Measurements from ENCODE around the gene LCK.

LCK gene

GRCh38 chr1:32305310-32305709 is 54.2 kb downstream of the LCK start:
- Mint-ChIP-seq H3K36me3 (ENCODE audit: low read depth) (peaks cover 81% of the 10 kb centered on the region), H3K9me3 (peaks cover 7% of the 10 kb centered on the region), H3K27me3 (no peaks in the 10 kb centered on the region), H3K27ac (no peak overlapping the region), H3K4me3 (no peak overlapping the region), H3K4me1 (ENCODE audit: low read depth) (peaks cover 8% of the 10 kb centered on the region)
- intact Hi-C loops (cut with micrococcal nuclease), result no loop called here

GRCh38 chr1:32307324-32307723 is 56.3 kb downstream of the LCK start:
- H3K36me3 Mint-ChIP-seq (ENCODE audit: low read depth), result peaks cover 65% of the 10 kb centered on the region
- no peak overlapping the region for H3K4me3 Mint-ChIP-seq
- peaks cover 7% of the 10 kb centered on the region for H3K9me3 Mint-ChIP-seq
- H3K4me1 Mint-ChIP-seq (ENCODE audit: low read depth), result peaks cover 13% of the 10 kb centered on the region
- H3K27me3 Mint-ChIP-seq, result no peaks in the 10 kb centered on the region
- intact Hi-C loops (cut with micrococcal nuclease), result no loop called here
- no peak overlapping the region for H3K27ac Mint-ChIP-seq

- Mint-ChIP-seq H3K27ac (no peak overlapping the region), H3K4me3 (no peak overlapping the region), H3K4me1 (ENCODE audit: low read depth) (peaks cover 16% of the 10 kb centered on the region), H3K9me3 (no peaks in the 10 kb centered on the region), H3K36me3 (ENCODE audit: low read depth) (peaks cover 53% of the 10 kb centered on the region), H3K27me3 (no peaks in the 10 kb centered on the region)
- intact Hi-C loops (cut with micrococcal nuclease), result no loop called here
Measured at GRCh38 chr1:32309960-32310359, 58.9 kb downstream of the LCK start.

GRCh38 chr1:32311709-32312393 is 60.8 kb downstream of the LCK start:
- Mint-ChIP-seq H3K27me3 (no peaks in the 10 kb centered on the region), H3K9me3 (no peaks in the 10 kb centered on the region), H3K27ac (no peak overlapping the region), H3K4me1 (ENCODE audit: low read depth) (peaks cover 26% of the 10 kb centered on the region), H3K4me3 (no peak overlapping the region), H3K36me3 (ENCODE audit: low read depth) (peaks cover 44% of the 10 kb centered on the region)
- intact Hi-C loops (cut with micrococcal nuclease), result no loop called here

- peaks cover 59% of the 10 kb centered on the region for H3K36me3 Mint-ChIP-seq (ENCODE audit: low read depth)
- H3K27me3 Mint-ChIP-seq, result no peaks in the 10 kb centered on the region
- peaks cover 22% of the 10 kb centered on the region for H3K4me1 Mint-ChIP-seq (ENCODE audit: low read depth)
- H3K27ac Mint-ChIP-seq, result no peak overlapping the region
- H3K4me3 Mint-ChIP-seq, result no peak overlapping the region
- intact Hi-C loops (cut with micrococcal nuclease), result no loop called here
- no peaks in the 10 kb centered on the region for H3K9me3 Mint-ChIP-seq
Measured at GRCh38 chr1:32316903-32317277, 65.8 kb downstream of the LCK start.

- H3K4me1 Mint-ChIP-seq (ENCODE audit: low read depth), result peaks cover 26% of the 10 kb centered on the region
- peak overlapping the region; percentile 28 for H3K27ac Mint-ChIP-seq
Measured at GRCh38 chr1:32318127-32318869, 67.2 kb downstream of the LCK start.

GRCh38 chr1:32321712-32322291 is 70.7 kb downstream of the LCK start:
- no peak overlapping the region for H3K27ac Mint-ChIP-seq
- H3K9me3 Mint-ChIP-seq, result no peaks in the 10 kb centered on the region
- H3K36me3 Mint-ChIP-seq (ENCODE audit: low read depth), result peaks cover 87% of the 10 kb centered on the region
- intact Hi-C loops (cut with micrococcal nuclease), result no loop called here
- no peaks in the 10 kb centered on the region for H3K27me3 Mint-ChIP-seq
- H3K4me3 Mint-ChIP-seq, result no peak overlapping the region
- H3K4me1 Mint-ChIP-seq (ENCODE audit: low read depth), result peaks cover 13% of the 10 kb centered on the region

More at GRCh38 chr1:32318127-32318869, 67.2 kb downstream of the LCK start:
- Mint-ChIP-seq H3K9me3 (no peaks in the 10 kb centered on the region), H3K36me3 (ENCODE audit: low read depth) (peaks cover 71% of the 10 kb centered on the region), H3K27me3 (no peaks in the 10 kb centered on the region), H3K4me3 (no peak overlapping the region)
- intact Hi-C loops (cut with micrococcal nuclease), result no loop called here

GRCh38 chr1:32327204-32327603 is 76.1 kb downstream of the LCK start:
- H3K27ac Mint-ChIP-seq, result no peak overlapping the region
- peaks cover under 1% of the 10 kb centered on the region for H3K4me1 Mint-ChIP-seq (ENCODE audit: low read depth)
- no peaks in the 10 kb centered on the region for H3K27me3 Mint-ChIP-seq
- no peaks in the 10 kb centered on the region for H3K9me3 Mint-ChIP-seq
- intact Hi-C loops (cut with micrococcal nuclease), result no loop called here
- no peak overlapping the region for H3K4me3 Mint-ChIP-seq
- H3K36me3 Mint-ChIP-seq (ENCODE audit: low read depth), result peaks cover 99% of the 10 kb centered on the region

- intact Hi-C loops (cut with micrococcal nuclease), result no loop called here
- H3K27ac Mint-ChIP-seq, result no peak overlapping the region
- H3K4me1 Mint-ChIP-seq (ENCODE audit: low read depth), result peaks cover 17% of the 10 kb centered on the region
- peaks cover 91% of the 10 kb centered on the region for H3K36me3 Mint-ChIP-seq (ENCODE audit: low read depth)
- peaks cover 4% of the 10 kb centered on the region for H3K27me3 Mint-ChIP-seq
- no peaks in the 10 kb centered on the region for H3K9me3 Mint-ChIP-seq
- H3K4me3 Mint-ChIP-seq, result no peak overlapping the region
Measured at GRCh38 chr1:32329931-32330466, 78.9 kb downstream of the LCK start.

- intact Hi-C loops (cut with micrococcal nuclease), result no loop called here
- Mint-ChIP-seq H3K36me3 (ENCODE audit: low read depth) (peaks cover 84% of the 10 kb centered on the region), H3K9me3 (no peaks in the 10 kb centered on the region), H3K27me3 (peaks cover 5% of the 10 kb centered on the region), H3K27ac (no peak overlapping the region), H3K4me1 (ENCODE audit: low read depth) (peaks cover 19% of the 10 kb centered on the region), H3K4me3 (no peak overlapping the region)
Measured at GRCh38 chr1:32330558-32331151, 79.6 kb downstream of the LCK start.

- Mint-ChIP-seq H3K27ac (no peak overlapping the region), H3K27me3 (peaks cover 5% of the 10 kb centered on the region), H3K4me1 (ENCODE audit: low read depth) (peaks cover 23% of the 10 kb centered on the region), H3K9me3 (no peaks in the 10 kb centered on the region), H3K36me3 (ENCODE audit: low read depth) (peaks cover 75% of the 10 kb centered on the region), H3K4me3 (no peak overlapping the region)
- intact Hi-C loops (cut with micrococcal nuclease), result no loop called here
Measured at GRCh38 chr1:32331549-32331948, 80.5 kb downstream of the LCK start.

- Mint-ChIP-seq H3K4me1 (ENCODE audit: low read depth) (peaks cover 33% of the 10 kb centered on the region), H3K4me3 (no peak overlapping the region), H3K9me3 (no peaks in the 10 kb centered on the region), H3K36me3 (ENCODE audit: low read depth) (peaks cover 67% of the 10 kb centered on the region), H3K27me3 (peaks cover 5% of the 10 kb centered on the region), H3K27ac (no peak overlapping the region)
- intact Hi-C loops (cut with micrococcal nuclease), result no loop called here
Measured at GRCh38 chr1:32332290-32333079, 81.4 kb downstream of the LCK start.

GRCh38 chr1:32333251-32333963 is 82.3 kb downstream of the LCK start:
- peaks cover 58% of the 10 kb centered on the region for H3K36me3 Mint-ChIP-seq (ENCODE audit: low read depth)
- H3K9me3 Mint-ChIP-seq, result no peaks in the 10 kb centered on the region
- no peak overlapping the region for H3K27ac Mint-ChIP-seq
- intact Hi-C loops (cut with micrococcal nuclease), result no loop called here
- peaks cover 42% of the 10 kb centered on the region for H3K4me1 Mint-ChIP-seq (ENCODE audit: low read depth)
- no peak overlapping the region for H3K4me3 Mint-ChIP-seq
- H3K27me3 Mint-ChIP-seq, result peaks cover 5% of the 10 kb centered on the region

Measured in dendritic cell treated with granulocyte-macrophage colony-stimulating factor and Interleukin-4, amounts not matched to agents 40 ng/mL and 50 ng/mL, for 4 days (primary cell).